ENCODE measurements around the gene THADA.
"Not testable (repeated sequence)": the region's sequence is repeated elsewhere in the genome, so short reads cannot be mapped to it uniquely, and the experiment has no call there.

The THADA gene

DNA sequence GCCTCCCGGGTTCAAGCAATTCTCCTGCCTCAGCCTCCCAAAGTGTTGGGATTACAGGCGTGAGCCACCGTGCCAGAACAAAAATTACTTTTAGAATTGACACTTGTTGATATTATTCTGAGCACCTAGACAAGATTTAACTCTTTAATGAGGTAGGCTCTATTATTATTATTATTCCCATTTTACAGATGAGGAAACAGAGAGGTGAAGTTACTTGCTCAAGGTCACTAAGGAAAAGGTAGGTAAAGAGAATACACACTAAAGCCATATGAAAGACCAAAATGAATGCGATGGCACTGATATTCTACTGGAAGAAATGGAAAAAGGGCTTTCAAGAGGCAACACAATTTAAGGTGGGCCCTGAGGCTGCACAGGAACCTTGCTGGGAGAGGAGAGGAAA, 295.6 kb downstream of the THADA start:
- Histone ChIP-seq H3K27me3 (ENCODE audit: control insufficient read depth in 1 of 2, insufficient read depth in 2 of 2, low read length in 2 of 2) (no peaks in the 10 kb centered on the region), H3K9ac (ENCODE audit: low read length in 2 of 2) (no peak overlapping the region), H3K27ac (ENCODE audit: low read length) (no peak overlapping the region), H3K4me1 (ENCODE audit: control insufficient read depth, insufficient read depth, low read length) (peaks cover 26% of the 10 kb centered on the region), H3K36me3 (ENCODE audit: control insufficient read depth in 2 of 2, insufficient read depth in 2 of 2, low read length in 2 of 2) (no peaks in the 10 kb centered on the region), H3K9me3 (ENCODE audit: control insufficient read depth in 2 of 2, low read length in 2 of 2) (no peaks in the 10 kb centered on the region), H3K4me3 (ENCODE audit: low read length in 2 of 2) (no peak overlapping the region)

DNA sequence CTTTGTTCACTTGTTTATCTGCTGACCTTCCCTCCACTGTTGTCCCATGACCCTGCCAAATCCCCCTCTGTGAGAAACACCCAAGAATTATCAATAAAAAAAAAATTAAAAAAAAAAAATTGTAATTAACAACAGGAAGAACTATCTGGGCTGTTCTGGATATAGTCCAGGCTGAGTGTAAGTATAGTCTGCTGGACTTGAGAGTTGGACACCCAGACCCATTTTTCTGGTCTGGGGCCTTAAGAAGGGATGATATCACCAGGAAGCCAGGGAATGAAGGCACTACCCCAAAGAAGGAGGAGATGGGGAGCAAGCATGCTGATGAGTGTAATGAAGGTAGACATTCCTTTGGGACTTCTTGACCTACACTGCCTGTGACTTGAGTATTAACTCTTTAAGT, 297.3 kb downstream of the THADA start:
- Histone ChIP-seq H3K4me1 (ENCODE audit: control insufficient read depth, insufficient read depth, low read length) (peaks cover 25% of the 10 kb centered on the region), H3K9ac (ENCODE audit: low read length in 2 of 2) (no peak overlapping the region), H3K27ac (ENCODE audit: low read length) (no peak overlapping the region), H3K36me3 (ENCODE audit: control insufficient read depth in 2 of 2, insufficient read depth in 2 of 2, low read length in 2 of 2) (no peaks in the 10 kb centered on the region), H3K9me3 (ENCODE audit: control insufficient read depth in 2 of 2, low read length in 2 of 2) (no peaks in the 10 kb centered on the region), H3K4me3 (ENCODE audit: low read length in 2 of 2) (no peak overlapping the region), H3K27me3 (ENCODE audit: control insufficient read depth in 1 of 2, insufficient read depth in 2 of 2, low read length in 2 of 2) (no peaks in the 10 kb centered on the region)

DNA sequence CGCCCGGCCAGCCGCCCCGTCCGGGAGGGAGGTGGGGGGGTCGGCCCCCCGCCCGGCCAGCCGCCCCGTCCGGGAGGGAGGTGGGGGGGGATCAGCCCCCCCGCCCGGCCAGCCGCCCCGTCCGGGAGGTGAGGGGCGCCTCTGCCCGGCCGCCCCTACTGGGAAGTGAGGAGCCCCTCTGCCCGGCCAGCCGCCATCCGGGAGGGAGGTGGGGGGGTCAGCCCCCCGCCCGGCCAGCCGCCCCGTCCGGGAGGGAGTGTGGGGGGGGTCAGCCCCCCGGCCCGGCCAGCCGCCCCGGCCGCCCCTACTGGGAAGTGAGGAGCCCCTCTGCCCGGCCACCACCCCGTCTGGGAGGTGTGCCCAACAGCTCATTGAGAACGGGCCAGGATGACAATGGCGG, 298.1 kb downstream of the THADA start:
- not testable (repeated sequence) for H3K27me3 ChIP-seq (ENCODE audit: control insufficient read depth in 1 of 2, insufficient read depth in 2 of 2, low read length in 2 of 2); H3K9ac ChIP-seq (ENCODE audit: low read length in 2 of 2); H3K4me3 ChIP-seq (ENCODE audit: low read length in 2 of 2); H3K9me3 ChIP-seq (ENCODE audit: control insufficient read depth in 2 of 2, low read length in 2 of 2); H3K27ac ChIP-seq (ENCODE audit: low read length); H3K36me3 ChIP-seq (ENCODE audit: control insufficient read depth in 2 of 2, insufficient read depth in 2 of 2, low read length in 2 of 2)
- H3K4me1 ChIP-seq (ENCODE audit: control insufficient read depth, insufficient read depth, low read length) = peaks cover 25% of the 10 kb centered on the region

DNA sequence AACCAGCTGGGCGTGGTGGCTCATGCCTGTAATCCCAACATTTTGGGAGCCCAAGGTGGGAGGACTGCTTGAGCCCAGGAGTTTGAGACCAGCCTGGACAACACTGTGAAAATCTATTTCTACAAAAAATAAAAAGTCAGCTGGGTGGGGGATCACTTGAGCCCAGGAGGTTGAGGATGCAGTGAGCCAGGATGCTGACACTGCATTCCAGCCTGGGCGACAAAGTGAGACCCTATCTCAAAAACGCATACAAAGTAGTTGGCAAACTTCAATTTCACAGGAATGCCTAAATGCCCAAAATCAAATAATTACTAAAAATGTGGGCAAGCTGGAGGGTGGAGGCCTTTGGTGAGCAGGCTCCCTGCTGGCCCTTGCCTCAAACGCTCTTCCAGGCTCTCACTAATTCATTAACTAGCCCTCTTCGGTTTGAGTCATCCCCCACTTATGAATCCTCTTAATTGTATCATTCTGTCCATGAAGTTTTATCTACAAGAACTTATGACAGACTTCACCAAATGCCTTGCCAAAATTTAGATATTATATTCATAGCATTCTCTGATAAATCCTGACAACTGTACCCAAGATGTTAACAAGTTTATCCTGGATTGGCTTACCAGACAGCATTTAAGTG, 300.8 kb downstream of the THADA start:
- H3K27me3 ChIP-seq (ENCODE audit: control insufficient read depth in 1 of 2, insufficient read depth in 2 of 2, low read length in 2 of 2) = no peaks in the 10 kb centered on the region
- H3K4me3 ChIP-seq (ENCODE audit: low read length in 2 of 2) = no peak overlapping the region
- no peaks in the 10 kb centered on the region for H3K9me3 ChIP-seq (ENCODE audit: control insufficient read depth in 2 of 2, low read length in 2 of 2)
- H3K4me1 ChIP-seq (ENCODE audit: control insufficient read depth, insufficient read depth, low read length) = peaks cover 5% of the 10 kb centered on the region
- no peak overlapping the region for H3K27ac ChIP-seq (ENCODE audit: low read length)
- H3K9ac ChIP-seq (ENCODE audit: low read length in 2 of 2) = no peak overlapping the region
- H3K36me3 ChIP-seq (ENCODE audit: control insufficient read depth in 2 of 2, insufficient read depth in 2 of 2, low read length in 2 of 2) = peaks cover 0 to 5% of the 10 kb centered on the region in 2 donors

DNA sequence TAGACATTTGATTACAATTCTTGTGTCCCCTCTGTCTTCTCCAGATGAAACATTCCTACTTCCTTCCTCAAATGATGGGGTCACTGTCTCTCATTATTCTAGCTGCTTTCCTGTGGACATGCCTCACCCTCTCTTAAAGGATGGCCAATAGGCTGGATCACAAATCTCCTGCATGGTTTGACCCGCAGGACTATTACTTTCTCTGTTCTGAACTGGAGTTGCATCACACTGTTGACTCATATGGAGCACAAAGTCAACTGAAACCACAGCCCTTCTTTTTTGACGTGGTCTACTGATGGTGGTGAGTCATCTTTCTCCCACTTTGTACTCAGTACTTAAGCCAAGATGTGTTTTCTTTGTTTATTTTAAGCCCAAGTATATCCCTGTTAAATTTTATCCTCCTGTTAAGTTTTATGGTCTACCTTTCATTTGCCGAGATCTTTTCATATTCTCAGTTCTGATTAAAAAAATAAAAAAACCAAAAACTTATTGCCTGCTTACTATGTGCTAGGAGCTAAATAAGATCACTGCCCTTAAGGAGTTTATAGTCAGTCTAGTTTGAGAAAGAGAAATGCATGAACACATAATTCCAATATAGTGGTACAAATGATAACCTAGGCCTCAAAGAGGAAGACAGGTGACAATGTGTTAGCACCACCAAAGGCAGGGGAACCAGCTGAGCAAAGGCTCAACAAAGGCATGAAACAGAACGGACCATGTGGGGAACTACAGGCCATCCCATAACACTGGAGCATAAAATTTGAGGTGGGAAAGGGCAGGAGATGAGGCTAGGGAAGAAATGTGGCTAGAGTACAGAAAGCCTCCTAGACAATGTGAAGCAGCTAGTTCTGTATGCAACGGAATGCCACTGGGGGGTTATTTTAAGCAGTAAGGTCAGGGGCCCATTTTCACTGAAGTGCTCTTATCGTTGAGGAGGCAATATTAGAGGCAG, 301.8 kb downstream of the THADA start:
- H3K9ac ChIP-seq (ENCODE audit: low read length in 2 of 2) = peak overlapping the region in 1 of 2 donors; percentile 48
- H3K4me3 ChIP-seq (ENCODE audit: low read length in 2 of 2) = no peak overlapping the region
- H3K36me3 ChIP-seq (ENCODE audit: control insufficient read depth in 2 of 2, insufficient read depth in 2 of 2, low read length in 2 of 2) = peaks cover 0 to 5% of the 10 kb centered on the region in 2 donors
- no peaks in the 10 kb centered on the region for H3K27me3 ChIP-seq (ENCODE audit: control insufficient read depth in 1 of 2, insufficient read depth in 2 of 2, low read length in 2 of 2)
- H3K27ac ChIP-seq (ENCODE audit: low read length) = peak overlapping the region; percentile 53
- H3K4me1 ChIP-seq (ENCODE audit: control insufficient read depth, insufficient read depth, low read length) = peaks cover 5% of the 10 kb centered on the region
- no peaks in the 10 kb centered on the region for H3K9me3 ChIP-seq (ENCODE audit: control insufficient read depth in 2 of 2, low read length in 2 of 2)

DNA sequence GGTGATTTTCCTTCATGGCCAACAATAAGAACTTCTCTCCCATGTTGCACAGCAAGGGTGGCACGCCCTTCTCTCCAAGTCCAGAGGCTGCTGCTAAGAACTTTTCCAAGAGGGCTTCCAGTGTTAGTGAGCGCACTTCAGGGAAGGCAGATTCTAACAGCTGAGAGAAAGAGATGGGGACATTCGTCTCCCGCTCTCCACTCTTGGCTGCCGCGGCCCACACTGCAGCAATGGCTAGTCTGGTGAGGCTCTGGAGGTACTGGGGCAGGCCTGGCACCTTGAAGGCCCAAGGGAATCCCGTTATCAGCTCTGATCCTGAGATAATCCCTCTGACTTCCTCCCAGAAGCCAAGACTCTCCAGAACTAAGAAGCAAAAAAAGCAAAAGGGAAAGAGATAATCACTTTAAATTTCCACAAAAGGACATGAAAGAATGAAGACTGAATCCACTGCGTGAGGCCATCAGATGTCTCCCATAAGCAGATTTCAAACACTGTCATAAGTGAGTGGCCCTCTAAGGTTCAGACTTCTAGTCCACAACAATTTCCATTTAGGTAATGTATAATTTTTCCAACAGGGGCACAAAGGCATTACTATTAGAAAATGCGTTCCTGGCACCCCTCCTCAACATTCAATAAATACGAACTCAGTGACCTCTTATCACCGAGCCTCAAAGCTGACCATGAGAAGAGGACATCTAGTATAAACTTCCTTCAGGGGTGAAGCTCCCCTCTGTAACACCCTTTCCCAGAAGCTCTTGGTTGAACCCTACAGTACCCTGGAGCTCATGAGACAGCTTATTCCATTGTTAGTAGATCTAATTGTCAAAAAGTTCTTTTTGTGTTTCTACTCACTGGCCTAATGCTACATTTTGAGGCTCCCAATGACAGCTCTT, 302.7 kb downstream of the THADA start:
- no peaks in the 10 kb centered on the region for H3K27me3 ChIP-seq (ENCODE audit: control insufficient read depth in 1 of 2, insufficient read depth in 2 of 2, low read length in 2 of 2)
- peak overlapping the region; percentile 53 for H3K27ac ChIP-seq (ENCODE audit: low read length)
- no peak overlapping the region for H3K4me3 ChIP-seq (ENCODE audit: low read length in 2 of 2)
- H3K9me3 ChIP-seq (ENCODE audit: control insufficient read depth in 2 of 2, low read length in 2 of 2) = no peaks in the 10 kb centered on the region
- H3K9ac ChIP-seq (ENCODE audit: low read length in 2 of 2) = no peak overlapping the region
- H3K4me1 ChIP-seq (ENCODE audit: control insufficient read depth, insufficient read depth, low read length) = peaks cover 5% of the 10 kb centered on the region
- H3K36me3 ChIP-seq (ENCODE audit: control insufficient read depth in 2 of 2, insufficient read depth in 2 of 2, low read length in 2 of 2) = peaks cover 0 to 5% of the 10 kb centered on the region in 2 donors

DNA sequence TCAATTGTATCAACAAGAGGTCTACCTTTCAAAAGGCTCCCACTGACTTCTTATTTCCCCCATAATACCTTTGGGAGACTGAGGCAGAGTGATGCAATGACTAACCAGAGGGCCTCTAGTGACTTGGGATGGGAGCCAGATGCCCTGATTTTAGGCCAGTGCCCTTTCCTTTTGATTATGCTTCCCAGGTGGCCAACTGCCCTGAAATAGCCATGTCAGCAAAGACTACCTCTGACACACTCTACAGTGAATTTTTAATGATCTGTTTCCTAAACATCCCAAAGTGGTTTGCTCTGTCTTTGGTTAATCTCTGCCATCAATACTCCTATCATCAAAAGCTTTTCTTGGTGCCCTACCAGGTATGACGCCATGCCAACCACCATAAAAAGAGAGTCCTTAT, 303.5 kb downstream of the THADA start:
- Histone ChIP-seq H3K27ac (ENCODE audit: low read length) (no peak overlapping the region), H3K36me3 (ENCODE audit: control insufficient read depth in 2 of 2, insufficient read depth in 2 of 2, low read length in 2 of 2) (peaks cover 0 to 7% of the 10 kb centered on the region in 2 donors), H3K27me3 (ENCODE audit: control insufficient read depth in 1 of 2, insufficient read depth in 2 of 2, low read length in 2 of 2) (no peaks in the 10 kb centered on the region), H3K9me3 (ENCODE audit: control insufficient read depth in 2 of 2, low read length in 2 of 2) (no peaks in the 10 kb centered on the region), H3K4me1 (ENCODE audit: control insufficient read depth, insufficient read depth, low read length) (peaks cover 5% of the 10 kb centered on the region), H3K4me3 (ENCODE audit: low read length in 2 of 2) (no peak overlapping the region), H3K9ac (ENCODE audit: low read length in 2 of 2) (no peak overlapping the region)

DNA sequence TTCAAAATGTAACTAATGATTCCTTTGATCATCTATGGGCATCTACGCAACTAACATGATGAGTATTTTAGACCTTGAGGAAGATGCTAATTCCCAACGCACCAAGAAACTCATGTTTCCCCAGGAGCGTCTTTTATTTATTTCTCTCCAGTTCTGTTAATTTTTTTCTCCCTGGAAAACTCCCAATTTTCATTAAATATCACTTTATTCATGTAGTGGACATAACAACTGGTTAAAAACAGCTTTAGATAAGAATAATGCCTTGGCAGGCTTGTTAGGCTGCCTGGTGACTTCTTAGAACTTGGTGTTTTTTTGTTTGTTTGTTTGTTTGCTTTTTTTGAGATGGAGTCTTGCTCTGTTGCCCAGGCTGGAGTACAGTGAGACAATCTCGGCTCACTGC, 306.5 kb downstream of the THADA start:
- Histone ChIP-seq H3K4me1 (ENCODE audit: control insufficient read depth, insufficient read depth, low read length) (peaks cover 4% of the 10 kb centered on the region), H3K27ac (ENCODE audit: low read length) (no peak overlapping the region), H3K4me3 (ENCODE audit: low read length in 2 of 2) (no peak overlapping the region), H3K9ac (ENCODE audit: low read length in 2 of 2) (no peak overlapping the region), H3K9me3 (ENCODE audit: control insufficient read depth in 2 of 2, low read length in 2 of 2) (no peaks in the 10 kb centered on the region), H3K36me3 (ENCODE audit: control insufficient read depth in 2 of 2, insufficient read depth in 2 of 2, low read length in 2 of 2) (peaks cover 4 to 15% of the 10 kb centered on the region in 2 donors), H3K27me3 (ENCODE audit: control insufficient read depth in 1 of 2, insufficient read depth in 2 of 2, low read length in 2 of 2) (no peaks in the 10 kb centered on the region)

DNA sequence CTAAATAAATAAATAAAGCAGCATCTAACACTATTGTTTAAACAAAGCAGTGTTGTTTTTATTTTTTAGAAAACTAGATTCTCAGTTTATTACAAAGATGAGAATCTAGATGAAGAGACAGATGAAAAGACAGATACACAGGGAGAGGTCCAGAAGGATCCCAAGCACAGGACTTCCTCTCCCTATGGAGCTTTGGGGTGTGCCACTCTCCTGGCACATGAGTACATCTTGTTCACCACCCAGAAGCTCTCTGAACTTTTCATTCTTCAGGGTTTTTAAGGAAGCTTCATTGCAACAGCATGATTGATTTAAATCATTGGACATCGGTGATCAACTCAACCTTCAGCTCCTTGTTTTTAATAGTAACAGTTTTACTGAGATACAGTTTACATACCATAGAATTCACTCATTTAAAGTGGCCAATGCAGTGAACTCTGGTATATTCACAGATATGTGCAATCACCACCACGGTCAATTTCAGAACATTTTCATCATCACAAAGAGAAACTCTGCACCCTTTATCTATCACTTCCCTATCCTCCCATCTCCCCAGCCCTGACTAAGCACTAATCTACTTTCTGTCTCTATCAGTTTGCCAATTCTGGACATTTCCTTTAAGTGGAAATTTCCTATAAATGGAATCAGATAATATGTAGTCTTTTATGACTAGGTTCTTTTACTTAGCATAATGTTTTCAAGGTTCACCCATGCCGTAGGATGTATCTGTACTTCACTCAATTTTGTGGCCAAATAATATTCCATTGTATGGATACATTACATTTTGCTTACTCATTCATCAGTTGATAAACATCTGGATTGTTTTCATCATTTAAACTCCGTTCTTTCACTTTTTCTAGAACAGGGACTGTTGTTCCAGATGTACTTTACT, 307.2 kb downstream of the THADA start:
- Histone ChIP-seq H3K36me3 (ENCODE audit: control insufficient read depth in 2 of 2, insufficient read depth in 2 of 2, low read length in 2 of 2) (peaks cover 4 to 15% of the 10 kb centered on the region in 2 donors), H3K9me3 (ENCODE audit: control insufficient read depth in 2 of 2, low read length in 2 of 2) (no peaks in the 10 kb centered on the region), H3K27ac (ENCODE audit: low read length) (no peak overlapping the region), H3K4me3 (ENCODE audit: low read length in 2 of 2) (no peak overlapping the region), H3K9ac (ENCODE audit: low read length in 2 of 2) (no peak overlapping the region), H3K4me1 (ENCODE audit: control insufficient read depth, insufficient read depth, low read length) (peaks cover under 1% of the 10 kb centered on the region), H3K27me3 (ENCODE audit: control insufficient read depth in 1 of 2, insufficient read depth in 2 of 2, low read length in 2 of 2) (no peaks in the 10 kb centered on the region)

DNA sequence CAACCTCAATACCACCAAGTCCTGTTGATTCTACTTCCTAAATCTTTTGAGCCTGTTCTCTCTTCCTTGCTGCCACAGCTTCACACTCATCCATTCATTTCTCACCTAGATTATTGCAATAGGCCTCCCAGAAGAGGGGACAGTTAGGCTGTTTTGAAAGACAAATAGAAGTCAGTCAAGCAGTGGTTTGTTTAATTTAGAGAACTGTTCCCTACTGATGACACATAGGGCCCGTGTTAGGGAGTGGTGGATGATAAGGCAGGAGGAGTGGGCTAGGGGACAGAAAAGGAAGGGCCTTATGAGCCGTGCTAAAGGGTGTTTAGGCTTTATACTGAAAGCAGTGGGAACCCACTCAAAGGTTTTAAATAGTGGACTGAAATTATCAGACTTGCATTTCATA, 309.9 kb downstream of the THADA start:
- Histone ChIP-seq H3K4me3 (ENCODE audit: low read length in 2 of 2) (no peak overlapping the region), H3K9ac (ENCODE audit: low read length in 2 of 2) (no peak overlapping the region), H3K27ac (ENCODE audit: low read length) (no peak overlapping the region), H3K9me3 (ENCODE audit: control insufficient read depth in 2 of 2, low read length in 2 of 2) (no peaks in the 10 kb centered on the region), H3K4me1 (ENCODE audit: control insufficient read depth, insufficient read depth, low read length) (no peaks in the 10 kb centered on the region), H3K36me3 (ENCODE audit: control insufficient read depth in 2 of 2, insufficient read depth in 2 of 2, low read length in 2 of 2) (peaks cover 8 to 16% of the 10 kb centered on the region in 2 donors), H3K27me3 (ENCODE audit: control insufficient read depth in 1 of 2, insufficient read depth in 2 of 2, low read length in 2 of 2) (no peaks in the 10 kb centered on the region)

All from stomach smooth muscle (tissue), 2 donors.